Activated T-cell treated with anti-CD3 and anti-CD28 coated beads, Interleukin-2, amount 50 U/mL, for 72 hours (primary cell): ENCODE data around the gene INTS1. TPM values are rescaled to one million over a fixed set of nuclear protein-coding genes. Genes with fewer than 3 reads are reported as not detected.

ENCODE experiments used
- ATAC-seq, 2 donors: fragments of 150-1000 bp; cut with Tn5 transposase; replicated peaks in 1 of 2; 2 replicates each; pipeline ENCODE4 v1.10.0; 2021; ENCODE audit warnings: moderate library complexity in 2 of 2, mild to moderate bottlenecking in 1 of 2
- DNase-seq, 2 donors: peaks; one replicate each; pipeline ENCODE4 v3.0.0; 2021 to 2022; ENCODE audit warnings: mixed read lengths in 1 of 2
- H3K27ac Mint-ChIP-seq: one replicate; pipeline ENCODE4 v1.8.0; 2022; ENCODE audit warnings: mild to moderate bottlenecking, moderate library complexity, mixed read lengths
- H3K27me3 Mint-ChIP-seq: one replicate; pipeline ENCODE4 v1.8.0; 2022; ENCODE audit warnings: low read depth, mixed read lengths
- H3K36me3 Mint-ChIP-seq, 2 donors: one replicate each; pipeline ENCODE4 v1.8.0; 2022; ENCODE audit warnings: mixed read lengths in 2 of 2, mild to moderate bottlenecking in 1 of 2; ENCODE audit not compliant: insufficient read depth in 2 of 2
- H3K4me1 Mint-ChIP-seq: one replicate; pipeline ENCODE4 v1.8.0; 2022; ENCODE audit warnings: low read depth, mixed read lengths
- H3K4me3 Mint-ChIP-seq, 2 donors: one replicate each; pipeline ENCODE4 v1.8.0; 2022; ENCODE audit warnings: mild to moderate bottlenecking in 2 of 2, mixed read lengths in 2 of 2, moderate library complexity in 2 of 2
- H3K9me3 Mint-ChIP-seq, 2 donors: one replicate each; pipeline ENCODE4 v1.8.0; 2022; ENCODE audit warnings: mixed read lengths in 2 of 2
- total RNA-seq, 2 donors: library from RNA; stranded (reverse); gene quantifications; one replicate each; pipeline ENCODE4 v1.2.3, GENCODE V29; 2022

INTS1 gene
- total RNA-seq, 2 donors from 2014 or later: 57.0 to 63.9 TPM

DNA sequence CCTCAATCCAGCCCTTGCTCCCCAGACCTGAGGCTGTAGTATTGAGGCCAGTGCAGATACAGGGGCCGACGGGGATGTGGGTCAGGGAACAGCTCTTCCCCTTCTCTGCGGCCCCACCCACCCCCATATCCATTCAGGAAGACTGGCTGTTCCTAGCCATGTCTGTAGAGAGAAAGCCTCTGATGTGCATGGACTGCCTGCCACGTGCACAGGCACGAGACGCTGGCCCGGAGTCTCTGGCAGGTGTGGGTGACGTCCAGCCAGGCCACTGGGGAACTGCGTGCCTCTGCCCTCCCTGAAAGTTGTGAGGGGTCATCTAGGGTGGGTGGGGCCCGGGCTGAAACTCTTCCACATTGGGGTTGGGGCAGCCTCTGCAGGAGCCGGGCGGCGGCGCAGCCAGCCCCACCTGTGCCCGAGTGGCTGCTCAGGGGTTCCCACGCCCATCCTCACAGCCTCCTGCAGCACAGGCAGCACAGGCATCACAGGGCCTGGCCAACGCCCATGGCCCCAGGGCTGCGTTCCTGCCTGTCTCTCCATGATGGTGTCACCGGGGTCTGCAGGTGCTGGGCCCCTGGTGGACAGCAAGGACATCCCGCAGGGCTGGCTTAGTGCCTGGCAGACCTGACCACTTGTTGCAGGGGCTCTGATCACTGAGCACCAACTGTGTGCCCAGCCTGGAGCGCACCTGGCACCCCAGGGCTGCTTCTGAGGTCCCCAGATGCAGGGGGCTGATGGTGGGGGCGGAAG lies 72.4 kb downstream of the INTS1 start:
- Mint-ChIP-seq H3K9me3 (no peaks in the 10 kb centered on the region), H3K4me3 (no peak overlapping the region), H3K4me1 (peaks cover 9% of the 10 kb centered on the region), H3K27ac (no peak overlapping the region), H3K27me3 (peaks cover 7% of the 10 kb centered on the region), H3K36me3 (no peaks in the 10 kb centered on the region)
- no peak for DNase-seq
- ATAC-seq: peak in 1 of 2 donors; percentile 18

DNA sequence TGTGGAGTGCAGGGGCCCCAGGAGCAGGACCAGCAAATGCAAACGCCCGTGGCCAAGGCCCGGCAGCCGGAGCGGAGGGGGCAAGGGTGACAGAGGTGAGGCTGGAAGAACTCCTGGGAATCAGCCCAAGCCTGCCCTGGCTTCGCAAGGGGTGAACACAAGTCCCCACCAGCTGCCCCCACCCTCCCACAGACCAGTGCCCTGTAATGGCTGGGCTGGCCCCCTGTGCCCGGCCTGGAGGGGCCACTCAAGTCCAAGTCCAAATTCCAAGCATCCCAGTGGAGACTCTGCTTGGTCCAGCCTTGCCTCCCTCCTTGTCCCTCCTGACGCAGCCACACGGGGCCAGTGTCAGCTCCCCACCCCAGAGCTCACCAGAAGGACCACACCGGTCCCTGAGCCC lies 73.0 kb downstream of the INTS1 start:
- DNase-seq: no peak
- Mint-ChIP-seq H3K36me3 (no peaks in the 10 kb centered on the region), H3K4me3 (no peak overlapping the region)

DNA sequence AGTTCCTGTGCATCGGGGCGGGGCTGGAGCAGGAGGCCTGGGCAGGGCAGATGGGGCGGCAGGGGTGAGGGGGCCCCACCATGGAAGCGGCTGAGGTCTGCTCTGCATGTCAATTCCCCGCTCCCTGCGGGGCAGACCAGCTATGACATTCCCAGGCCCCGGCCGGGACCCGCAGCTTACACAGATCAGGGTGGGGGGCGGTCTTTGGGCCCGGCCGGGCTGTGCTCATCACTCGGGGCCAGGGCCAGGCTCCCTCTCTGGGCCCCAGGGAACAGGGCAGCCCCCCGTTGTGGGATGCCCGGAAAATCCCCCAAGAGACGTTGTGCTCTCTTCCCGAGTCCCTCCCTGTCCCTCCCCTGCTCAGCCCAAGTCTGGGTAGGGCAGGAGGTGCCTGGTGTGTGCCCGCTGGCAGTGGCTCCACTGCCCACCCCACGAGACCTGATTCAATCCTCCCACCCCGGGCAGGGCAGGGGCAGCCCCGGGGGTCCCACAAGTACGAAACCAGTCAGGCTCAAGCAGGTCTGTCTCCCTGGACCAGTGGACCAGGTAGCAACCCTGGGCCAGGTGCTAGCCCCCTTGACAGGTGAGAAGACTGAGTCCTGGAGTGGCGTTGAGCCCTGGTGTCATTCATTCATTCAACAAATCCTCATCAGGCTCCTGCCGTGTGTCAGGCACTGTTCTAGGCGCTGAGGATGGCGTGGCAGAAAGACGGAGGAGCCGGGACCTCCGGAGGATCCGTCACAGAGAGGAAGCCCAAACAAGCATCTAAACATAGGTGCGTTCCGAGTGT lies 73.9 kb downstream of the INTS1 start:
- Mint-ChIP-seq H3K4me1 (peaks cover 9% of the 10 kb centered on the region), H3K9me3 (no peaks in the 10 kb centered on the region), H3K27me3 (peaks cover 7% of the 10 kb centered on the region), H3K4me3 (no peak overlapping the region), H3K27ac (no peak overlapping the region), H3K36me3 (no peaks in the 10 kb centered on the region)
- no peak for ATAC-seq
- DNase-seq: no peak

More for the DNA sequence above, 73.0 kb downstream of the INTS1 start:
- Mint-ChIP-seq H3K27ac (no peak overlapping the region), H3K9me3 (no peaks in the 10 kb centered on the region), H3K27me3 (peaks cover 7% of the 10 kb centered on the region), H3K4me1 (peaks cover 9% of the 10 kb centered on the region)
- ATAC-seq: no peak

DNA sequence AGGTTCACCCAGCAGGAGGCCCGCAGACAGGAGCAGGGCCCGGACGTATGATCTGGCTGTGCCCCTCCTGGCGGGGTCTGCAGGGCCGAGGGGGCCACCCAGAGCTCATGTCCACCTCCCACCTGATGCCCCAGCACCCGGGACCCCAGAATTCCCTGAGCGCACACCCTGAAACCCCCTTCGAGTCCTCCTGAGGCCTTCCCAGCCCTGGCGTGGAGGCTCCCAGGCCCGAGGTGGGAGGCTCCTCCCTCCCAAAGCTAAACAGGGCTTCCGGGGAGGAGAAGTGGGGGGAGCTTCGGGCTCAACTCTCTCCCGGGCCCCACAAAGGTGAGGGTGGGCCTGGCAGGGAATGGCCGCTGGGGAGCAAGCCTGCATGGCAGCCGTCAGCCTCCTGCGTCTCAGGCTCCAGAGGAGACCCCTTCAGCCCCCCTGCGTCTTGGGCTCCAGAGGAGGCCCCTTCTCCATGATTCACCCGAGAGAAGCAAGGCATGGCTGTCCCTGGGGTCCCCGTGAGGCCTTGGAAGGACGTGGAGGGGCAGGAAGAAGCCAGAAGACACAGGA lies 75.2 kb downstream of the INTS1 start:
- Mint-ChIP-seq H3K27ac (no peak overlapping the region), H3K4me1 (peaks cover 9% of the 10 kb centered on the region), H3K36me3 (no peaks in the 10 kb centered on the region), H3K27me3 (peaks cover 13% of the 10 kb centered on the region), H3K9me3 (no peaks in the 10 kb centered on the region), H3K4me3 (no peak overlapping the region)
- ATAC-seq: no peak
- no peak for DNase-seq

DNA sequence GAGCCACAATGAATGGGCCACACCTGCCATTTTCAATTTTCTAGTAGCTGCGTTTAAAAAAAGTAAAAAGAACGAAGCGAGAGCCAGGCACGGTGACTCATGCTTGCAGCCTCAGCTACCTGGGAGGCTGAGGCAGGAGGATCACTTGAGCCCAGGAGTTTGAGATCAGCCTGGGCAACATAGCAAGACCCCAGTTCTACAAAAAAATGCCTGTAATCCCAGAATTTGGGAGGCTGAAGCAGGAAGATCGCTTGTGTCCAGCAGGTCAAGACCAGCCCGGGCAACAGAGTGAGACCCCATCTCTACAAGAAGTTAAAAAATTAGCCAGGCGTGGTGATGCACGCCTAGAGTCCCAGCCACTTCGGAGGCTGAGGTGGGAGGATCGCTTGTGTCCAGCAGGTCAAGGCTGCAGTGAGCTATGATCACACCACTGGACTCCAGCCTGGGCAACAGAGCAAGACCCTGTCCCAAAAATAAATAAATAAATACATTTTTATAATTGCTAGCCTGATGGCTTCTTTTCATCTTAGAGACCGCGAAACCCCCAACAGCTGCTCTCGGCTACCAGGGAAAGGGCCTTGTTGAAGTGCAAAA lies 77.0 kb downstream of the INTS1 start:
- Mint-ChIP-seq H3K4me3 (no peak overlapping the region), H3K9me3 (no peaks in the 10 kb centered on the region), H3K36me3 (no peaks in the 10 kb centered on the region), H3K27ac (no peak overlapping the region), H3K4me1 (peaks cover under 1% of the 10 kb centered on the region), H3K27me3 (peaks cover 22% of the 10 kb centered on the region)
- DNase-seq (no peak), ATAC-seq (no peak)

DNA sequence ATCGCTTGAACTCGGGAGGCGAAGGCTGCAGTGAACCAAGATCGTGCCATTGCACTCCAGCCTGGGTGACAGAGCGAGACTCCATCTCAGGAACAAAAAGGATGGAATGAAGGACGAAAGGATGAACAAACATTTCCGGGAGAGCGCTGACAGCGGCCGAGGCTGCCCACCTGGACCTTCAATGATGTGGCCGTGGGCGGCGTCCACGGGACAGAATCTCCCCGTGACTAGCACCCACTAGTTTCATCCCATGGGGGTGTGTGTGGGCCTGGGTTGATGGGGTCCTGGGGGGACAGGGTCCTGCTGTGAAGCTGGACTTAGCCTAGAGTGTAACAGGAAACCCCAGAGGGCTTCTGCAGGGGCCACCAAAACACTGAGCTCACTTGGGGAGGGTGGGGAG lies 77.7 kb downstream of the INTS1 start:
- no peak overlapping the region for H3K4me3 Mint-ChIP-seq
- ATAC-seq (no peak), DNase-seq (no peak)
- H3K27me3 Mint-ChIP-seq: peaks cover 21% of the 10 kb centered on the region
- H3K9me3 Mint-ChIP-seq: no peaks in the 10 kb centered on the region
- no peak overlapping the region for H3K27ac Mint-ChIP-seq
- H3K36me3 Mint-ChIP-seq: no peaks in the 10 kb centered on the region
- no peaks in the 10 kb centered on the region for H3K4me1 Mint-ChIP-seq

DNA sequence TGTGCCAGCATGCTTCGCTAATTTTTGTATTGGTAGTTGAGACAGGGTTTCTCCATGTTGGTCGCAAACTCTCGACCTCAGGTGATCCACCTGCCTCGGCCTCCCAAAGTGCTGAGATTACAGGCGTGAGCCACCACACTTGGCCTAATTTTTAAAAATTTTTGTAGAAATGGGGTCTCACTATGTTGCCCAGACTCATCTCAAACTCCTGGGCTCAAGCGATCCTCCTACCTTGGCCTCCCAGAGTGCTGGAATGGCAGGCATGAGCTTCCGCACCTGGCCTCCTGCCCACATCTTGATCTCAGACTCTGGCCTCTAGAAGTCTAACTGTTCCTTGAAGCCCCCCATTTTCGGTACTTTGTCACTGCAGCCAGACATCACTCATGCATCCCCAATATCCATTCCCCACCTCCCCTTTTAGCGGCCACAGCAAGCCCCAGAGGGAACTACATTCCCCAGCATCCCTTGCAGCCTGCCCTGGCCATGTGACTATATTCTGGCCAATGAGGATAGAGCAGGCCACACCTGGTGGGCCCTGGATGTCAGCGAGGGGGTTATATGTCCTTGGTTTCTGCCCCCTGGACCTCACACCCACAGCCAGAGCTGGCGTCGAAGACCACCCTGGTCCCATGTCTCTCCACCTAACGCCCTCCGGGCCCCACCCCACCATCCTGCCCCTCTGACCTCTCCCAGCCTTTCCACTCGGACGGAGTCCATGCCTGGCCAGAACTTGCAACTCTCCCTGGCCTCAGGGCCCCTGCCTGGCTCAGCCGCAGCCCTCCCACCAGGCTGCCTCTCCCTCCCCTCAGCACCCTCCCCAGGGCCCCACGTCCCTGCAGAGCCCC lies 78.7 kb downstream of the INTS1 start:
- H3K4me1 Mint-ChIP-seq: no peaks in the 10 kb centered on the region
- H3K9me3 Mint-ChIP-seq: no peaks in the 10 kb centered on the region
- ATAC-seq (no peak), DNase-seq (no peak)
- no peak overlapping the region for H3K4me3 Mint-ChIP-seq
- peaks cover 21% of the 10 kb centered on the region for H3K27me3 Mint-ChIP-seq
- no peaks in the 10 kb centered on the region for H3K36me3 Mint-ChIP-seq
- no peak overlapping the region for H3K27ac Mint-ChIP-seq

DNA sequence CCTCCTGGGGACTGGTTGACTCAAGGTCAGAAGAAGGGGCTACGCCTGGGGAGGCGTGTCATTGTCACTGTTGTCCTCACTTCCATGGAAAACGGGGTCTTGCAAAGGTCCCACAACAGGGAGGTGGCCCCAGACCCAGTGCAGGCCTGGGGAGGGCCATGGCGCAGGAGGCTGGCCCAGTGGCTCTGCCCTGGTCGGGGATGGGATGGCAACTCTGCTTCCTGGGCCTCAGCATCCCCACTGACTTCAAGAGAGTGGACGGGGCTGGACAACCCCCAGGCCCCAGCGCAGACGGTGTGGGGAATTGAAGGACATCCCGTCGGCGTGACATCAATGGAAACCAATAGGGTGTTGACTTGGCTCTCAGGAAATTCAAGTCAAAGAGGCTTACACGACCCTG lies 80.1 kb downstream of the INTS1 start:
- H3K27me3 Mint-ChIP-seq: peaks cover 21% of the 10 kb centered on the region
- H3K36me3 Mint-ChIP-seq: no peaks in the 10 kb centered on the region
- ATAC-seq: no peak
- H3K4me1 Mint-ChIP-seq: no peaks in the 10 kb centered on the region
- no peak for DNase-seq
- no peak overlapping the region for H3K27ac Mint-ChIP-seq
- H3K9me3 Mint-ChIP-seq: no peaks in the 10 kb centered on the region
- no peak overlapping the region for H3K4me3 Mint-ChIP-seq

DNA sequence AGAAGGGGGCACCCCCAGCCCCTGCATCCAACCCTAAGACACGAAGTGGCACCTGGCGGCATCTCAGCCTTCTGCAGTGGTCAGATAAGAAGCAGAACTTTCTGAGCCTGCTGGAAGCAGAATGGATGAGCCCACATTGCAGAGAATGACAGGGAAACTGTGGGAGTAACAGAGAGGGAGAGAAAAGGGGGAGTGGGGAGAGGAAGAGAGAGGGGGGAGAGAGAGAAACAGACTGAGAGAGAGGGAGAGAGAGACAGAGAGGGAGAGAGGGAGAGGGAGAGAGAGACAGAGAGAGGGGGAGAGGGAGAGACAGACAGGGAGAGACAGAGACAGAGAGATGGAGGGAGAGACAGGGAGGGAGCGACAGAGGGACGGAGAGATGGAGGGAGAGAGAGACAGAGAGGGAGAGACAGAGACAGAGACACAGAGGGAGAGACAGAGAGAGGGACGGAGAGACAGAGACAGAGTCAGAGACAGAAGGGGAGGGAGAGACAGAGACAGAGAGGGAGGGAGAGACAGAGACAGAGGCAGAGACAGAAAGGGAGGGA lies 80.9 kb downstream of the INTS1 start:
- Mint-ChIP-seq H3K4me1 (peaks cover 4% of the 10 kb centered on the region), H3K27ac (no peak overlapping the region), H3K9me3 (no peaks in the 10 kb centered on the region), H3K27me3 (peaks cover 21% of the 10 kb centered on the region), H3K36me3 (no peaks in the 10 kb centered on the region), H3K4me3 (no peak overlapping the region)
- no peak for DNase-seq
- ATAC-seq: no peak

DNA sequence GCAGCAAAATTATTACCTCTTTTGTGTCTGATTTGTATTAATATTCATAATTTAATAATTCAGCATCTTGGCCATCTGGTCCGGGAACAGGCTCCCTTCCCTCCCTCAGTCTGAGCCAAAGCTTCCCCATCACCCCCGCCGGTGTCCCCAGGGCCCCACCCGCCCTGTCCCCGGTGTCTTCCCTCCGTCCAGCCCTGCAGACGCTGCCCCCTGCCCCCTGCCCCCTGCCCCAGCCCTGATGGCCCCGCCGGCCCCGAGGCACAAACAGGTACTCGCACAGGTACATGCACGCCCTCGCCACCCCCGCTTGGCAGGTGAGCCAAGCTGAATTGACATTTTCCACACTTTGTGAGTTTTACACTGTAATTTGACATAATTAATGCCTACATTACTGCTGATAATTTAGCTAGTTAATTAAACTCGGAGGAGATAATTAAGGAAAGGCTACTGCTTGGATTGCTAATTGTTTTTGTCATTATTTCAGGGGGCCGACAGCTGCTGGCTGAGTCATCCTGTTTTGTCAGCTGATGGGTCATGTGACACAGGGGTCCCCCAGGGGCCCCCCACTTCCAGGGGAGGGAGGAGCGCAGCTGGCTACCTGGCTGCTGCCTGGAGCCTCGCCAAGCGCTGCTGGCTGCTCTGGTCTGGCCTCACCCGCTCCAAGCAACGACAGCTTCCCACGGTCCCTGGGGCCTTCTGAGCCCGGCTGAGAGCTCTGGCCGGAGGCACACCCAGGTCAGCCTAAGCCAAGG lies 81.5 kb downstream of the INTS1 start:
- ATAC-seq: no peak
- Mint-ChIP-seq H3K27ac (no peak overlapping the region), H3K36me3 (no peaks in the 10 kb centered on the region)

DNA sequence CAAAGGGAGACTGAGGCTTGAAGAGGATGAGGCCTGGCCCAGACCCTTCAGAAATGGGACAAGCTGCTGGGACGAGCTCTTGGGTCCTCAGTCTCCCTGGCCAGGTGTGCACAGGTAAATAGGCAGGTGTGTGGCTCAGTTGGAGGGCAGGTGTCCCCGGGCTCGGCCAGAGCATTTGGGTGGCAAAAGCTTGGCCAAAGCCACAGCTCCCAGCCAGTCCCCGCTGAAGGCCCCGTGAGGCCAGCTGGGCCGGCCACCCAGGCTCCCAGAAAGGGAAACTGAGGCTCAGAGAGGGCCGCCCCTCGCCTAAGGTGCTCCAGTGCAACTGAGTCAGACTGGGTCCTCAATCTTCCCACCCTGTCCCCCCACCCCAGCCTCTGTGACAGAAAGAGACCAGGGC lies 82.2 kb downstream of the INTS1 start:
- Mint-ChIP-seq H3K9me3 (no peaks in the 10 kb centered on the region), H3K27me3 (peaks cover 21% of the 10 kb centered on the region), H3K27ac (no peak overlapping the region), H3K4me1 (peaks cover 18% of the 10 kb centered on the region), H3K36me3 (no peaks in the 10 kb centered on the region), H3K4me3 (no peak overlapping the region)
- ATAC-seq (no peak), DNase-seq (no peak)

More for the DNA sequence above, 81.5 kb downstream of the INTS1 start:
- DNase-seq: no peak
- Mint-ChIP-seq H3K4me1 (peaks cover 10% of the 10 kb centered on the region), H3K9me3 (no peaks in the 10 kb centered on the region), H3K27me3 (peaks cover 21% of the 10 kb centered on the region), H3K4me3 (no peak overlapping the region)
